Right lobe of liver (tissue), 4 donors: ENCODE data around the gene TSPAN4.

Experiments used
- POLR2A ChIP-seq: fragments of 450-650 bp; IDR thresholded peaks from one replicate; pipeline ENCODE4 v1.6.1; 2017; ENCODE audit warnings: antibody characterized with exemption, mild to moderate bottlenecking
- TF ChIP-seq, protein P1 (sequence below), 4 donors: fragments of 200-600 bp in 3 of 4; fragments of 450-650 bp in 1 of 4; IDR thresholded peaks; one replicate each; pipeline versions ENCODE4 v1.5.1 to v1.8.0; 2016 to 2022; ENCODE audit warnings: antibody characterized with exemption in 4 of 4, mild to moderate bottlenecking in 2 of 4
- donor health status: DM: no; HTN: no; CAD: no.
- donor health status: DM: no; HTN: no; CAD: no.
- donor health status: DM: no; HTN: yes; CAD: no.

DNA sequence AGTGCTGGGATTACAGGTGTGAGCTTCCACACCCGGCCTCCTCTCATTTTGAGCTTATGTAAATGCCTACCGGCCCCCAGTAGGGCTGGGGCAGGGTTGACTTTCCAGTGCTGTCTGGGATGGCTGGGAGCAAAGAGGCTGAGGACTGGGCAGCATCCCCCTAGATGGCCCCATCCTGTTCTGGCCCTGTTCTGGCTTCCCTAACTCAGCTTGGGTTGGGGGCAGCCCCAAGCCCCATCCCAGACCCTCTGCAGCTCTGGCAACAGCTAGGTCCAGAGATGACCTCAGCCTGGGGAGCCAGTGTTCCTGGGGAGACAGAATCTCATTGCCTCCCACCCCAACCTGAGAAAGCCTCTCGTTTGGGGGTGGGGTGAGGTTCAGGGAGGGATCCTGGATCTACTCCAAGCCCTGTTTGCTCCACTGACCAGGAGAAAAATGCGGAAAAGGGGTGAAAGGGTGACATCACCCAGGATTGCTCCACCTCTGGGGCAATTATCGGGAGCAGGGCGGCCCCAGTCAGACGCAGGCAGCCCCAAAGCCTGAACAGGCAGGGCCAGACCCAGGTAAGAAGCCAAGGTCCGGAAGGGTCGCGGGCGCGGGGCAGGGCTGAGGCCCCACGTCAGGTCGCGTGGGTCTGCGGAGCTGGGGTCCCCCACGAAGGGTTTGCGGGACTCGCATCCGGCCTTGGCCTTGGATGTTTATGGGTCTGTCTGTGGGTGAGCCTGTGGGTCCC, 24.1 kb upstream of the TSPAN4 start, which contains the start of gene PNPLA2:
- TF ChIP-seq, protein P1, sequence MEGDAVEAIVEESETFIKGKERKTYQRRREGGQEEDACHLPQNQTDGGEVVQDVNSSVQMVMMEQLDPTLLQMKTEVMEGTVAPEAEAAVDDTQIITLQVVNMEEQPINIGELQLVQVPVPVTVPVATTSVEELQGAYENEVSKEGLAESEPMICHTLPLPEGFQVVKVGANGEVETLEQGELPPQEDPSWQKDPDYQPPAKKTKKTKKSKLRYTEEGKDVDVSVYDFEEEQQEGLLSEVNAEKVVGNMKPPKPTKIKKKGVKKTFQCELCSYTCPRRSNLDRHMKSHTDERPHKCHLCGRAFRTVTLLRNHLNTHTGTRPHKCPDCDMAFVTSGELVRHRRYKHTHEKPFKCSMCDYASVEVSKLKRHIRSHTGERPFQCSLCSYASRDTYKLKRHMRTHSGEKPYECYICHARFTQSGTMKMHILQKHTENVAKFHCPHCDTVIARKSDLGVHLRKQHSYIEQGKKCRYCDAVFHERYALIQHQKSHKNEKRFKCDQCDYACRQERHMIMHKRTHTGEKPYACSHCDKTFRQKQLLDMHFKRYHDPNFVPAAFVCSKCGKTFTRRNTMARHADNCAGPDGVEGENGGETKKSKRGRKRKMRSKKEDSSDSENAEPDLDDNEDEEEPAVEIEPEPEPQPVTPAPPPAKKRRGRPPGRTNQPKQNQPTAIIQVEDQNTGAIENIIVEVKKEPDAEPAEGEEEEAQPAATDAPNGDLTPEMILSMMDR (IDR thresholded peaks at IDR 0.05) = no peak
- TF ChIP-seq POLR2A = peak; percentile 60
